GM19238 (cell line): ENCODE measurements around the gene VARS1.
"Not testable (repeated sequence)": the region's sequence is repeated elsewhere in the genome, so short reads cannot be mapped to it uniquely, and the experiment has no call there.

Experiments used
- DNase-seq: peaks from one replicate; pipeline ENCODE4 v3.0.0; 2011; ENCODE audit warnings: low spot score; ENCODE audit not compliant: insufficient read length

The VARS1 gene

GRCh38 chr6:31822036-31822821 is 26.7 kb upstream of the VARS1 start:
- DNase-seq = peak; percentile 41

GRCh38 chr6:31821301-31822035 is 25.9 kb upstream of the VARS1 start:
- DNase-seq = peak; percentile 45

GRCh38 chr6:31820399-31820798 is 24.8 kb upstream of the VARS1 start:
- not testable (repeated sequence) for DNase-seq

- no peak for DNase-seq
These were observed 24.3 kb upstream of the VARS1 start for GRCh38 chr6:31819871-31820299.

DNA sequence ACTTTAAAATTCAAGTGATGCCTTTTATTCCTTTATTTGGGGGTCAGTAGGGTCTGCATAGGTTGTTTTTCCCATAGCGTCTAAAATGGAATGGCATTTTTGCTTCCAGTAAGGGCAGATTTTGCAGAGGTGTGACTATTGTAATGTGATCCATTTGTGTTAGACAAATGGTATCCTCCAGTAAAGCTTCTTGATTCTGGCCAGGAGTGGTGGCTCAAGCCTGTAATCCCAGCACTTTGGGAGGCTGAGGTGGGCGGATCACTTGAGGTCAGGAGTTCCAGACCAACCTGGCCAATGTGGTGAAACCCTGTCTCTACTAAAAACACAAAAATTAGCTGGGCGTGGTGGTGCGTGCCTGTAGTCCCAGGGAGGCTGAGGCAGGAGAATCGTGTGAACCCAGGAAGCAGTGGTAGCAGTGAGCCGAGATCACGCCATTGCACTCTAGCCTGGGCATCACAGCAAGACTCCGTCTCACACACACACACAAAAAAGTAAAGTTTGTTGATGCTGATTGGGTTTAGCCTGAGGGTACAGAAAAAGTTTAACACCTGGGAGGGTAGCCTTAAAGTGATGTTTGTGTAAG is 22.5 kb upstream of the VARS1 start:
- not testable (repeated sequence) for DNase-seq

GRCh38 chr6:31817133-31817928 is 21.8 kb upstream of the VARS1 start:
- DNase-seq = not testable (repeated sequence)

GRCh38 chr6:31815025-31815838 is 19.7 kb upstream of the VARS1 start, which contains the start of the genes HSPA1A and HSPA1L:
Gene HSPA1A, plus strand, starts transcription at chr6:31815543. Its CDS starts 214 bp downstream, at chr6:31815757.
Gene HSPA1L, minus strand, starts transcription at chr6:31815283. Its CDS starts 3,311 bp downstream, at chr6:31811972.
- peak; percentile 49 for DNase-seq

- peak; percentile 65 for DNase-seq
These were observed 19.1 kb upstream of the VARS1 start for GRCh38 chr6:31814677-31815024.

GRCh38 chr6:31813465-31813849 is 17.9 kb upstream of the VARS1 start:
- no peak for DNase-seq

- DNase-seq = no peak
These were observed 16.1 kb upstream of the VARS1 start for GRCh38 chr6:31811645-31812044.

DNA sequence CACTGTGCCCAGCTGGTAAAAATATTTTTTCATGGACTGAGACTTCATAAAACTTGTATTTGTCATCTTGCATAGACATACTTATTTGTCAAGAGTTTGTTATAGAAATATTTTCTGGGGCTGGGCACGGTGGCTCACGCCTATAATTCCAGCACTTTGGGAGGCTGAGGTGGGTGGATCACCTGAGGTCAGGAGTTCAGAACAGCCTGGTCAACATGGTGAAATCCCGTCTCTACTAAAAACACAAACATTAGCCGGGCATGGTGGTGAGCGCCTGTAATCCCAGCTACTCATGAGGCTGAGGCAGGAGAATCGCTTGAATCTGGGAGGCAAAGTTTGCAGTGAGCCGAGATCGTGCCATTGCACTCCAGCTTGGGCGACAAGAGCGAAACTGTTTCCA is 13.0 kb upstream of the VARS1 start:
- not testable (repeated sequence) for DNase-seq

- DNase-seq = peak; percentile 99
These were observed 11.1 kb upstream of the VARS1 start, which contains the start of gene LSM2 for GRCh38 chr6:31806470-31807272. Gene LSM2, minus strand, starts transcription at chr6:31806966. Its CDS starts 209 bp downstream, at chr6:31806757.

DNA sequence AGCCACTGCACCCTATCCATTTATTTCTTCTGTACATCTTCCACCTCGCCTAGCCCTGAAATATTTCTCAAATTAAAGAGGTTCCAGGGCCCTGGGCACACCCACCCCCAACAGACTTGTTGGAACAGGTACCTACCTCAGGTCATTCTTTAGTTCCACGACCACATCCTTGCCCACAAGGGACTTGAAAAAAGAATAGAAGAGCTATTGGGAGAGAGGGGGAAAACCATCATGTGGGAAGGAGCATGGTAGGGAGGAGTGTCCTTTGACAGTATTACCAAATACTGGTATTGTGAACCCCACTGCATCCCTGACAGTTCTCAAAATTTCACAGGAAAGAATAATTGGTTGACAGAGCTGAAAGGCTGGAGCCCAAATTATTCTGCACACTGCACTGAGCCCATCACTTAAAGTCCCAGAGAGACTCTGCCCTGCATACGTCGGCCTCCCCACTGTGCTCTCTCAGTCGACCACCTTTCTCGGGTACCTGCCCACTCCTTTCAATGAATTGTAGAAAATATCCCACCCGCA is 10.5 kb upstream of the VARS1 start:
- no peak for DNase-seq

DNA sequence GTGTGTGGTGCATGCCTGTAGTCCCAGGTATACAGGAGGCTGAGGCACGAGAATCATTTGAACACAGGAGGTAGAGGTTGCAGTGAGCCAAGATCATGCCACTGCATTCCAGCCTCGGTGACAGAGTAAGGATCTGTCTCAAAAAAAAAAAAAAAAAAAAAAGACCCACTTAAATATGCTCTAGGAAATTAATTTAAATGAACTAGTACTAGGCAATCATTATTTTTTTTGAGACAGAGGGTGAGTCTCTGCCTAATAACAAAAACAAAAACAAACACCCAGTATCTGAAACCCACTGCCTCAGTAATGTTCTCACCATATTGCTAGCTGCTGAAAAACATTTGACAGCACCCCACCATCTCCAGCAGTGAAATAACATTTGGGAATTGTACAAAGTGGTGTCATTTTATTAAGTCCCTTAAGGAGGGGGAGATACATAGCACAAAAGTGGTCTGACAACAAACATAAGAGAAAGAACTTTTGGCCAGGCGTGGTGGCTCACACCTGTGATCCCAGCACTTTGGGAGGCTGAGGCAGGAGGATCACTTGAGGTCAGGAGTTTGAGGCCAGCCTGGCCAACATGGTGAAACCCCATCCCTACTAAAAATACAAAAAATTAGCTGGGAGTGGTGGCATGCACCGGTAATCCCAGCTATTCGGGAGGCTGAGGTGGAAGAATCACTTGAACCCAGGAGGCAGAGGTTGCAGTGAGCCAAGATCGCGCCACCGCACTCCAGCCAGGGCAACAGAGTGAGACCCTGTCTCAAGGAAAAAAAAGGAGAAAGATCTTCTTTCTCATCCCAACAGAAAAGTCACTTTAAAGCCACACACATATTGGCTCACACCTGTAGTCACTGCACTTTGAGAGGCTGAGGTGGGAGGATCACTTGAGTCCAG is 5.7 kb upstream of the VARS1 start:
- not testable (repeated sequence) for DNase-seq

DNA sequence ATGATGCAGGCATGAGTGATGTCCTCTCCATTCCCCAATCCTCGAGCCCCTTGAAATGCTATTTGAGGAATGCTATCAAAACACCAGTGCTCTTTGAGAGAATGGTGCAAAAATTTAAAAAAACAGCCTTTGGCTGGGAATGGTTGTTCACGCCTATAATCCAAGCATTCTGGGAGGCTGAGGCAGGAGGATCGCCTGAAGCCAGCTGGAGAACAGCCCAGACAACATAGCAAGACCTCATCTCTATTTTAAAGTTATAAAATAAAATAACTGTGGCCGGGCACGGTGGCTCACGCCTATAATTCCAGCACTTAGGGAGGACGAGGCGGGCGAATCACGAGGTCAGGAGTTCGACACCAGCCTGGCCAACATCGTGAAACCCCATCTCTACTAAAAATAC is 4.2 kb upstream of the VARS1 start:
- no peak for DNase-seq

- no peak for DNase-seq
These were observed 2.0 kb upstream of the VARS1 start for GRCh38 chr6:31797588-31797987.

DNA sequence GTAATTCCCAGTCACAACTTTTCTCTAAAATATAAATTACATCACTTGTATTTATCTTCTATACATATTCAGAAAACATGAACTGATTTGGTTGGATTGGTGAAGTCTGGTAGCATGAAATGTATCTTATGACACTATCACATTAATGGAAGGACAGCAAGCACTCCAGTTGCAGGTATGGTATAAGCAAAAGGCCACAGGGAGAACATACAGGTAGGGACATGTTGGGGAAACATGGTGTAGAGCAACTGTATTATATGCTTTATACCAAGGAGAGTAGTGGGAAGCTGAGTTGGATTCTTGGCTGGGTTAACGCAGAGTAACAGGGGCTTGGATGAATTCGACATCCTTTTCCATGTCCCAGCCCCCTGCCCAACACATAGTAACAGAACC is 1.4 kb upstream of the VARS1 start:
- no peak for DNase-seq

DNA sequence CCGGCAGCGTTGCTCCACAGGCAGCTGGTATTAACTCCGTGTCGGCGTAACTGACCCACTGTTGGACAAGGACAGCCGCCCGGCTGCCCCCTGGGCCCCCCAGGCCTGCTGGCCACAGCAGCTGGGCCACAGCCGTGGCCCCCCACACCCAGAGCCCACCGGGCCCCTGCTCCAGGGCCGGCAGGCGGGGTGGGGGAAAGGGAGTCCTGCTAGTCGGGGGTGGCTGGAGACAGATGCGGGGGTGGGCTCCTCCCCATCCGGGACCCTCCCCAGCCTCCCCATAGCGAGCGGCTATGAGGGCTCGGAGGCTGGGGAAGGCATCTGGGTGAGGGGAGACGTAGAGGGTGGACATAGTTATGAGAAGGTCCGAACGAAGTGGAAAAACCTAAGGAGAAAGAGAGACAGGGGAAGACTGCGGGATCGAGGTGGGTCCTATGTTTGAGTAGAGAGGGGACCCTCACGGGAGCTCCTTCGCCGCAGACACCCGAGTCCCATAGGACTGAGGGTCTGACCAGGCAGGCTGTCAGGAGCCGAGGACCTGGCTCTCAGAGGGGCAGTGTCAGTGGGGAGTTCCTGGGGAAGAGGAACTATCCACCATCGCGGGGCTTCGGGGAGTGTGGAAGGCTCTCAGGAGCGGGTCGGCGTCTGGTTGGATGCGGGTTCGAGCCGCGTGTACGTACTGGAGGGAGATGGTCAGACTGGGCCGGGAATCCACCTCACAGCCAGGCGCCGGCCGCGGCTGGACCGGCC is 511 bp downstream of the VARS1 start:
- no peak for DNase-seq
